Skin of body (tissue), 2 donors: ENCODE data around the gene FAM53C. TPM values are rescaled to one million over a fixed set of nuclear protein-coding genes. Genes with fewer than 3 reads are reported as not detected.
A peak's percentile ranks its signal among the peaks of the same experiment; 100 is the strongest.
"Not testable (repeated sequence)": the region's sequence is repeated elsewhere in the genome, so short reads cannot be mapped to it uniquely, and the experiment has no call there.

Experiments used
- DNase-seq: peaks from one replicate; lab custom pipeline; 2025; lab: John Stamatoyannopoulos, UW
- total RNA-seq: library from RNA; depleted of rRNA; stranded (reverse); fragments of >200 nt; gene quantifications from one replicate; pipeline ENCODE4 v1.2.3, GENCODE V29; 2014

FAM53C gene
- 21.3 TPM for total RNA-seq

DNA sequence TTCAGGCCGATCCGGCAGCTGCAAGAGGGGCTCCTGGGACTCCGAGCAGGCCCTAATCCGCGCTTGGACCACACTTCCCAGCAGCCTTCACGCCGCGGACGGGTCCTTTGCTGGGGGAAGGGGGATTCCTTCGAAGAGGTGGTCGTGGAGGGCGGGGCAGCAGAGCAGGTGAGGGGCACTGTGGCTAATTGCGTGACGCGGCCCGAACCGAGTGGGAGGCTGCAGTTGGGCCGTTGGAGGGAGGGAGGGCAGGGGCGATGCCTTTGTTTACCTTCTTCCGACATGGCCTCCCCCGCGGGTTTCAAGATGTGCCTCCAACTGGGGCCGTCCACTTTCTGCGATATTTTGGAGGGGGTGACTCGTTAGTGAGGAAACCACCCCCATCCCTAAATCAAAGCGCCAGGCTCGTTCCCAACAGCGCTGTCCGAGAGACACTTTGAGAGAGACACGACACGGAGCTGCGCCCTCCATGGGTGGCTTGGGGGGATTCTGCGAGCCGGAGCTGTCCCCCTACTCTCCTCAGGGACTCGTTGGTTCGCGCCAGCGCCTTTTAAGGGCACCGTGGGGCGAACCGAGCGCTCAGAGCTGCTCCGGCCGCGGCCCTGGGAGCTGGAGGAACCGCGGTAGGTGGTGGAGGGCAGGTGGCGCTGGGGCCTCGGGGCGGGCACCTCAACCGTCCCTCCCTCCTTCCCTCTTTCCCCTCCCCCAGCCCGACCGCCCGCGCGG, at the start of gene FAM53C:
TSS of gene FAM53C (plus strand) at position 582 of the 726 bp plus-strand sequence. CDS start 3,070 bp downstream, outside the sequence.
- DNase-seq = peak; percentile 98

DNA sequence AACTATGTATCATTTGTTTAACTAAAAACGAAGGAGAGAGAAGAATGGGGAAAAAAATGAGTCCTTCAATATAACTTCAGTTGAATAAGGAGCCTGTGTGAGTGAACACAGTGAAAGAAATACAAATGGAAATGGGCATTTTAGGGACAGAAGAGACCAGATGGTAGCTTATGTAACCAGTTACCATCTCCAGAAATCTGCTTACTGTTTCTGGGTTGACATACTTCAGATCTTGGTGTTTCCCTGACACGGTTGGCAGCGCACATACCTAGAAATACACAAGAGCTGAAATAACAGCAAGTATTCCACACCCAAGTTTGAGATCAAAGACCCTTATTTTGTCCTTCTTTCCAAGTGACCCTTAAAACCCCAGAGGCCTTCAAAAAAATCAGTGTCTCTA, 48.8 kb upstream of the FAM53C start:
- DNase-seq = no peak

- no peak for DNase-seq
Measured at GRCh38 chr5:138303372-138303771, 34.7 kb upstream of the FAM53C start.

GRCh38 chr5:138305797-138306196, 32.3 kb upstream of the FAM53C start:
- DNase-seq = no peak

- DNase-seq = no peak
Measured at GRCh38 chr5:138315751-138316278, 22.3 kb upstream of the FAM53C start.

DNA sequence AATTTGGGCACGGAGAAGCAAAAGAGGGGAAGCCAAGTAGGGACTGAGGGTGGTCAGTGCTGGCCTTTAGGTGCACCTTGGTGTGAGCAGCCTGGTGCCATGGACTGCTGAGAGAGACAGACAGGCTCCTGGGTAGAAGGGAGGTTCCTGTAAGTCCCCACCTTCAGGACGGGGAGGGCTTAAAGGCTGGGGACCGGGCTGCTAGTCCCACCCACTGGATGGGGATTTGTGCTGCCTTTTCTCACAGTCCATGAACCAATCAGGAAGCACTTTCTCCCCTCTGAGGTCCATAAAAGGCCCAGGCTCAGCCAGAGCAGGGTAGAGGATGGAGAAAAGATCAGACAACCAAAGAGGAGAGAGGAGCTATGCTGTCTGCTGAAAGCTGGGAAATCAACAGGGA, 21.7 kb upstream of the FAM53C start:
- DNase-seq = no peak

DNA sequence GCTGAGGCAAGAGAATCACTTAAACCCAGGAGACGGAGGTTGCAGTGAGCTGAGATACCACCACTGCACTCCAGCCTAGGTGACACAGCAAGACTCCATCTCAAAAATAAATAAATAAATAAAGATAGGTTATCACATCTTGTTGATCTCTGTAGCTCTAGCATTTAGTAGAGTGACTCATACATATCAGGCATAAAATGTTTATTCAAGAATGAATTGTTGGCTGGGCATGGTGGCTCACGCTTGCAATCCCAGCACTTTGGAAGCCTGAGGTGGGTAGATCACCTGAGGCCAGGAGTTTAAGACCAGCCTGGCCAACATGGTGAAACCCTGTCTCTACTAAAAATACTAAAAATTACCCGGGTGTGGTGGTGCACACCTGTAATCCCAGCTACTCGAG, 19.9 kb upstream of the FAM53C start:
- not testable (repeated sequence) for DNase-seq

DNA sequence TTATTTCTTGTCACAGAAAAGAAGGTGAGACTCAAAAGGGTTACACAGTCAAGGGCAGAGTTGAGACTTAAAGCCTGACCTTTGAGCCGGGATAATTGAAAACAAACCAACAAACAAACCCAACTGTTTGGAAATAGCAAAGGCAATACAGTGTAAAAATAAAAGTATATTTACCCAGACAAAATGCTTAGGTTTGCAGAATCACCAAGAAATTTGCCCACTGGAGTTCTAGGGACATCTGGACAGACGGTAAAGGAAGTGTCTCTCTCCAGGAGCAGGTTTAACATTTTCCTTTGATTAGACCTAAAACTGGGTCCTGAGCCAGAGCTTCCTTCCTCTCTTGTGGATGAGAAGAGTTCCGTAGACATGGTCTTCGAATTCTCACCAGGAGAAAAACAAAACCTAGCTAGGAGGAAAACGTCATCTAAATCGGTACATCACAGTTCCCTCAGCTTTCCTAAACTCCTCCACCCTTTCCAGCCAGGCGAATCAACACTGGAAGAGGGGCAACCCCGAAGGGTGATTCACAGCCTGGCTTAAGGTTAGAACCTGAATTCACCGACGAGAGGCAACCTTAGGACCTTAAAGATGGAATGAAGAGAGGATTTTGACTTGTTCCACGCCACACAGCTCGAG, 7.1 kb upstream of the FAM53C start:
- no peak for DNase-seq

DNA sequence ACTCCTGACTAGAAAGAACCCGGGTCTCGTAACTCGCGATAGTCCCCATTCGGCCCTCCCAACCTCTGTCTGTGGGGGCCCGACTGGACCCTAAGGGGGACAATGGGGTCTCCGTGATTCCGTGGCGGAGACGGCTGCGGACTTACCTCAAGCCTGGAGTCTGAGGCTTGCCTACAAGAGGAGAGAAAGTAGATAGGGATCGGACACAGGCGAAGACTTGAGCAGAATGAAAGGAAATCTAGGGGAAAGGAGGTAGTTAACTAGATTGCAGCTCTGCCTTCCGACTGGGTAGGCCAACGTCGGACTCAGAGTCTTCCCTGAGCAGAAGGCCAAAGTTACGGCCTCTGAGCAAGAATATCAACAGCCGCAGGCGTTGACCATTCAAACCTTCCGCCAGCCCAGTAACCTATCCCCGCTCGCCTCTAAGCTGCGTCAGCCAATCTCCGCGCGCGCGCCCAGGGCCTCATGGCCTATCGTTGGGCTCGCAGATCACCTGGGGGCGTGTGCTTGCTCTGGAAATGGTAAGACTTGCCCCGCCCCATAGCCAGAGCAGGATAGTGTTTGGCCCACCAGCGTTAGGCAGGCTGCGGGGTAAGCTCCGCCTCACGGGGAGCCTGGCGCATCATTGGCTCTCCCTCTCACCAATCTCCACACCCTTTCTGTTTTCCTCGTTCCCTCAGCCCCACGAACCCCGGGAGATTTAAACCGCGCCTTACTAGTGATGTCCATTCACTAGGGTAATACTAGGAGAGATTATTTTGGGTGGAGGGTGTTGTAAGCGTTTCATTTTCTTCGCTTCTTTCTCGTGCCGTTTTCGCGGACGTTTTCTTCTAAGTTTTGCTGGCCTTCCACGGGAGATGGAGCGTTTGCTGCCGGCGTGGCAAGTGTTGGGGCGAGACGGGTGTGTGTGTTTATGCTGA, 6.4 kb upstream of the FAM53C start, which contains the start of gene CDC25C:
TSS of gene CDC25C (minus strand) at position 356 of the 920 bp plus-strand sequence. CDS start 624 bp downstream, outside the sequence.
- DNase-seq = peak; percentile 98

DNA sequence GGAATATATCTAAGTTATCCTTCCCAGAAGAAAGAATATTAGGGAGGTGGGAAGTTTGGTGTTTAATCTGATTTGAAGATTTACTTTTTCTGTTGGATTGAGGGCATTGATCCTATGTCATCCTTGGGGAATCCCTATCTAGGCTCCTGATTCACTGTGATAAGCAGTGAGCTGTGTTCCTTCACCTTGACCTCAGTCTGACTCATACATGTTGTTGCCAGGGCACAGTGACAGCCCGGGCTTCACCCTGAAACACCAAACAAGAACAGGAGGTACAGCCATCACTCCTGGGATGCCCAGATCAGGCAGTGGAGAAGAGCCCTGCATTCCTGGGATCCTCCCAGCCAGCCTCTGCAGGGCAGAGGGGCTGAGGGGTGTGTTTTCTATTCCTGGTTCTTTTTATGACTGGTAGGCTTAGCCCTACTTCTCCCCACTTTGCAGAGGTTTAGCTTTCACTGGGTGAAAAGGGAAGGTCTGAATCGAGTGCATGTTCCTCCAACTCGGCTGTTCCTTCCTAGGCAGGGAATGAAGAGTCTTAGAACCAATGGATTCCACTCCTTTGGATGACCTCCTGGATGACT, 3.1 kb upstream of the FAM53C start:
- DNase-seq = no peak

- DNase-seq = peak; percentile 96
Measured at GRCh38 chr5:138336952-138337684, 948 bp upstream of the FAM53C start.

- DNase-seq = no peak
Measured at GRCh38 chr5:138338411-138339090, 485 bp downstream of the FAM53C start.

- peak; percentile 33 for DNase-seq
Measured at GRCh38 chr5:138339091-138339456, 1.0 kb downstream of the FAM53C start.

GRCh38 chr5:138339464-138339863, 1.4 kb downstream of the FAM53C start:
- DNase-seq = no peak

- no peak for DNase-seq
Measured at GRCh38 chr5:138340008-138340407, 1.9 kb downstream of the FAM53C start.

GRCh38 chr5:138344887-138345622, 7.0 kb downstream of the FAM53C start:
- DNase-seq = no peak

- no peak for DNase-seq
Measured at GRCh38 chr5:138346889-138347288, 8.8 kb downstream of the FAM53C start.

- no peak for DNase-seq
Measured at GRCh38 chr5:138349852-138350562, 11.9 kb downstream of the FAM53C start.

DNA sequence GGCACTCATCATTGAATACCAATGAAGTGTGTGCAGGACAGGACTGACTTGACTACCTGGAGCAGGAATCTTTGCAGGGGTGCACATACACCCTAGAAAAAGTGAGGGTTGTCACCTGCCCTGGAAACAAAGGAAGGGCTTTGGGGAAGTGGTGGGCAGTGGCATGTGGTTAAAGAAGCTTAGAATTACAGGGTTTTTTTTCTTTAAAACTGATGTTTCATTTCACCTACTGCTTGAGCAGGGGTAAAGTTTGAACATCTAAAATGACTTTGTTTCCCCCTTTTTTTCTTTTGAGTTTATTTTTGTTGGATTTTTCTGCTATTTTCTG, 12.5 kb downstream of the FAM53C start:
- no peak for DNase-seq
